C4-2B (cell line): ENCODE results near the gene CALD1.

Experiments
- CTCF ChIP-seq: fragments of 450-650 bp; conservative IDR thresholded peaks from 2 replicates; pipeline ENCODE4 v1.5.1; 2017; ENCODE audit warnings: mild to moderate bottlenecking
- ZFX ChIP-seq: fragments of 450-650 bp; IDR thresholded peaks from 2 replicates; pipeline ENCODE4 v1.6.1; 2017

- no peak for TF ChIP-seq CTCF
- TF ChIP-seq ZFX = no peak
Observed at GRCh38 chr7:134865001-134865845, 85.8 kb downstream of the CALD1 start.
